Neural crest cell (in vitro differentiated cells): ENCODE data around the gene LAIR1. TPM values are rescaled to one million over a fixed set of nuclear protein-coding genes. Genes with fewer than 3 reads are reported as not detected.

Experiments
- DNase-seq: peaks from one replicate; pipeline ENCODE4 v3.0.0; 2021; ENCODE audit warnings: low read depth, mixed read lengths, low spot score
- H3K27ac Mint-ChIP-seq: one replicate; pipeline ENCODE4 v1.8.0; 2021; ENCODE audit warnings: mild to moderate bottlenecking, mixed read lengths; ENCODE audit not compliant: unreplicated experiment
- H3K27me3 Mint-ChIP-seq: 2 replicates; pipeline ENCODE4 v1.8.0; 2021; ENCODE audit warnings: low read depth, mild to moderate bottlenecking, mixed read lengths
- H3K36me3 Mint-ChIP-seq: 2 replicates; pipeline ENCODE4 v1.8.0; 2021; ENCODE audit warnings: low read depth, mild to moderate bottlenecking, mixed read lengths
- H3K4me1 Mint-ChIP-seq: 2 replicates; pipeline ENCODE4 v1.8.0; 2021; ENCODE audit warnings: mixed read lengths
- H3K4me3 Mint-ChIP-seq: one replicate; pipeline ENCODE4 v1.8.0; 2021; ENCODE audit warnings: mild to moderate bottlenecking, mixed read lengths
- H3K9me3 Mint-ChIP-seq: 2 replicates; pipeline ENCODE4 v1.8.0; 2021; ENCODE audit warnings: mixed read lengths
- CTCF ChIP-seq: fragments of 200-600 bp; sonication (generic); conservative IDR thresholded peaks from 2 replicates; pipeline ENCODE4 v1.5.0; 2021; ENCODE audit warnings: antibody characterized with exemption, mild to moderate bottlenecking
- total RNA-seq: library from RNA; stranded (reverse); gene quantifications from 2 replicates; pipeline ENCODE4 v1.2.1, GENCODE V29; 2021

Gene LAIR1
- total RNA-seq, 1 donor from 2014 or later, result not detected

GRCh38 chr19:54310543-54310942 lies 54.2 kb downstream of the LAIR1 start:
- TF ChIP-seq CTCF, result no peak
- peaks cover 48% of the 10 kb centered on the region for H3K27me3 Mint-ChIP-seq
- H3K4me1 Mint-ChIP-seq, result no peaks in the 10 kb centered on the region
- no peak for DNase-seq
- no peaks in the 10 kb centered on the region for H3K9me3 Mint-ChIP-seq
- no peaks in the 10 kb centered on the region for H3K36me3 Mint-ChIP-seq
- no peak overlapping the region for H3K27ac Mint-ChIP-seq
- no peak overlapping the region for H3K4me3 Mint-ChIP-seq

DNA sequence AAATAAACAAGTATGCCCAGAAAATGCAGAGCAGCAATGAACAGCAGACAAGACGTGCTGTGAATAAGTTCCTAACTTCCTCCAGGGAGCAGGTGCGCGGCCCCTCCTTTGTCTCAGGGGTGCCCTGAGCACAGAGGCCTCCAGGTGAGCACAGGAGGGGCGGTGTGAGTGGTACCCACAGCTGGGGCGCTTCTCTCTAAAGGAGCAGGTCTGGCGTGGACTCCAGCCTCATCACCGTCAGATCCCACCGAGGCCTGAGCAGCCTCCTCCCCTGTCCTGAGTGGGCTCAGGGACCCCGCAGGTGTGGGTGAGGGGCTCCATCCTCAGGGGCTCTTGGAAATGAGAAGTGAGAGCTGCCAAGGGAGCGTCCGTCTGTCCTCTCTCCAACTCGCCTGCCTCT lies 54.9 kb downstream of the LAIR1 start:
- H3K36me3 Mint-ChIP-seq, result no peaks in the 10 kb centered on the region

DNA sequence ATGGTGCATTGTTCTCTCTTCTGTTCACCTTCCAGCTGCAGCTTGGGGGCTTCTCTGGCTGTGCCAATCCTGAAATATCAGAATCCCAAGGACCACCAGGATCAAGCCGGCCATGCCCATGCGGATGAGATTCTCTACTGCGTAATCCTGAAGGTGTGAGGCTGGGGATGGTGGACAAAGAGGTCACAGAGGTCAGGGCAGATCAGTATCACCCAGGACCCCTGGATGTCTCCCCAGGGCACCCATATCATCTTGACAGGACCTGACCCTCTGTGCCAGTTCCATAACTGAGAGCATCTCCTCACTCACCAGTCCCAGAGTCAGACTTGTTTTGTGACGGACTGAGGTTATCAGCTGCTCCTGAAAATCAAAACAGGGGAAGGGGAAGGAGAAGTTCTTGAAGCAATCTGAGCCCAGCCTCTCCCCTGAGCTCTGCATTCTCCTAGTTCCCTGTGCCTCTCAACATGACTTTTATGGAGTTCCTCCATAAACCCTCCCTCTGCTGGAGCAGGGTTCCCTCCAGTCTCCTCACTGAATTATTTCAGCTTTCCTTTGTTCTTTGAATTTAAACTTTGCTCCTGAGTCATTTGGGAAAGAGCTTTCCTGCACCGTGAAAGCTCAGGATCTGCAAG lies 57.2 kb downstream of the LAIR1 start:
- Mint-ChIP-seq H3K36me3 (no peaks in the 10 kb centered on the region), H3K4me1 (no peaks in the 10 kb centered on the region), H3K27me3 (peaks cover 50% of the 10 kb centered on the region), H3K27ac (no peak overlapping the region), H3K4me3 (no peak overlapping the region), H3K9me3 (no peaks in the 10 kb centered on the region)
- no peak for DNase-seq
- TF ChIP-seq CTCF, result no peak

More for the DNA sequence above, 54.9 kb downstream of the LAIR1 start:
- Mint-ChIP-seq H3K4me3 (no peak overlapping the region), H3K4me1 (no peaks in the 10 kb centered on the region), H3K27ac (no peak overlapping the region), H3K9me3 (no peaks in the 10 kb centered on the region), H3K27me3 (peaks cover 50% of the 10 kb centered on the region)
- DNase-seq, result no peak
- TF ChIP-seq CTCF, result no peak

DNA sequence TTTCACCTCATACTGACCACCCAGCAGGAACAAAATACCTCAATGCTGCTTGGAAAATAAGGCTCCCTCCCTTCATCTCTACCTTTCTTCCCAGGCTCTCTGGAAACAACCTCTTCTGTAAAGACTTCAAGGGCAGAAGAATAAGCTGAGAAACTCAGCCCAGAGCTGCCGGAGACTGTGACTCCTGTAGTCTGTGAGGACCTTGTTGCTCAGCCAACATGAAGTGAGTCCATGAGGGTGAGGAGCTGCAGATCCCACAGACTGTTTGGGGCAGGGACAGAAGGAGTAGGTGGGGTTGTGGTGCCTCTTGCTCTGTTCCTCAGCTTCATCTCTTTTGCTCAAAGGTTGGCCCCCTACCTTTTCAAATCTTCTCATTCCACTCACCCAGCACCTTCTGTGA lies 59.6 kb downstream of the LAIR1 start:
- H3K9me3 Mint-ChIP-seq, result no peaks in the 10 kb centered on the region
- H3K27ac Mint-ChIP-seq, result no peak overlapping the region
- H3K4me3 Mint-ChIP-seq, result no peak overlapping the region
- no peak for DNase-seq
- H3K4me1 Mint-ChIP-seq, result no peaks in the 10 kb centered on the region
- no peak for TF ChIP-seq CTCF
- peaks cover 59% of the 10 kb centered on the region for H3K27me3 Mint-ChIP-seq
- H3K36me3 Mint-ChIP-seq, result no peaks in the 10 kb centered on the region

DNA sequence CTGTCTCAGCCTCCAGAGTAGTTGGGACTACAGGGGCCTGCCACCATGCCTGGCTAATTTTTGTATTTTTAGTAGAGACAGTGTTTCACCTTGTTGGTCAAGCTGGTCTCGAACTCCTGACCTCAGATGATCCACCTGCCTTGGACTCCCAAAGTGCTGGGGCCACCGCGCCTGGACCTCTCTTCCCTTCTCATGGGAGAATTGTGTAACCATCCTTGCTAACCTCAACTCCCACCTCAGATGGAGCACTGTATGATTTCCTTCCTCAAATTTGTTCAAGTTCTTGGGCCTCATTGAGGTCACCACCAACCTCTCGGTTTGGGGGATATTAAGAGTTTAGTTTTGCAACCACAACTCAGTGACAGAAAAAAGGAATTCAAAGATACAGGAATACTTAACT lies 62.5 kb downstream of the LAIR1 start:
- no peak for TF ChIP-seq CTCF
- Mint-ChIP-seq H3K27ac (no peak overlapping the region), H3K9me3 (no peaks in the 10 kb centered on the region), H3K36me3 (no peaks in the 10 kb centered on the region), H3K4me3 (no peak overlapping the region), H3K27me3 (peaks cover 74% of the 10 kb centered on the region), H3K4me1 (no peaks in the 10 kb centered on the region)
- DNase-seq, result no peak

Other genes starting within 250 kb of the LAIR1 start
- 24.5 and 26.8 TPM in 2 replicates for gene TFPT, start 249.3 kb downstream of the LAIR1 start, total RNA-seq
- gene PRPF31, start 249.2 kb downstream of the LAIR1 start, total RNA-seq, result 94.8 and 104 TPM in 2 replicates
- gene CNOT3, start 227.2 kb downstream of the LAIR1 start, total RNA-seq, result 87.6 and 95.5 TPM in 2 replicates
- 5.1 and 5.9 TPM in 2 replicates for gene LENG1, start 205.2 kb downstream of the LAIR1 start, total RNA-seq
- gene TMC4, start 191.8 kb downstream of the LAIR1 start, total RNA-seq, result 0.28 TPM in 1 of 2 replicates, not detected in the other
- 74.2 and 76.5 TPM in 2 replicates for gene MBOAT7, start 175.4 kb downstream of the LAIR1 start, total RNA-seq
- gene TSEN34, start 173.6 kb downstream of the LAIR1 start, total RNA-seq, result 66.2 and 67.9 TPM in 2 replicates
- 1,439 and 1,464 TPM in 2 replicates for gene RPS9, start 164.1 kb downstream of the LAIR1 start, total RNA-seq
- gene LILRB3, start 141.9 kb downstream of the LAIR1 start, total RNA-seq, result not detected in 2 replicates
- gene LILRA6, start 122.1 kb downstream of the LAIR1 start, total RNA-seq, result not detected in 2 replicates
- gene LILRB5, start 107.7 kb downstream of the LAIR1 start, total RNA-seq, result not detected in 2 replicates
- gene LILRB2, start 83.8 kb downstream of the LAIR1 start, total RNA-seq, result not detected in 2 replicates
- gene LILRA5, start 51.8 kb downstream of the LAIR1 start, total RNA-seq, result not detected in 2 replicates
- not detected in 2 replicates for gene LILRA4, start 25.8 kb downstream of the LAIR1 start, total RNA-seq
- gene TTYH1, start 50.5 kb upstream of the LAIR1 start, total RNA-seq, result 180 and 207 TPM in 2 replicates
- 157 and 161 TPM in 2 replicates for gene LENG8, start 84.3 kb upstream of the LAIR1 start, total RNA-seq
- gene LENG9, start 98.8 kb upstream of the LAIR1 start, total RNA-seq, result 2.5 and 3.0 TPM in 2 replicates
- 6.7 and 7.7 TPM in 2 replicates for gene CDC42EP5, start 108.4 kb upstream of the LAIR1 start, total RNA-seq
- gene LAIR2, start 137.9 kb upstream of the LAIR1 start, total RNA-seq, result not detected in 2 replicates
- not detected in 2 replicates for gene LILRA2, start 208.9 kb upstream of the LAIR1 start, total RNA-seq
- gene LILRA1, start 228.7 kb upstream of the LAIR1 start, total RNA-seq, result not detected in 2 replicates